GM13976 (cell line): ENCODE data around the gene CTSK.
"Not testable (repeated sequence)": the region's sequence is repeated elsewhere in the genome, so short reads cannot be mapped to it uniquely, and the experiment has no call there.

Experiments used
- DNase-seq: peaks from one replicate; pipeline ENCODE4 v3.0.0; 2012; ENCODE audit warnings: low spot score
- in situ Hi-C: fragments of 300-500 bp; cut with MboI; formaldehyde crosslinking; loops from one replicate; pipeline ENCODE4 v1.12.0; 2022; ENCODE audit warnings: low sequenced_read_pairs, mixed read lengths, inconsistent platforms; ENCODE audit not compliant: unreplicated experiment
- TF ChIP-seq, protein P1 (sequence below): IDR thresholded peaks from 2 replicates; pipeline ENCODE4 v1.5.1; 2012; ENCODE audit warnings: borderline replicate concordance, mild to moderate bottlenecking; ENCODE audit not compliant: insufficient read depth; ENCODE audit errors: extremely low read depth, missing control alignments, control extremely low read depth

Gene CTSK

GRCh38 chr1:150777544-150777943 is 30.5 kb downstream of the CTSK start:
- no peak for DNase-seq
- in situ Hi-C loops = no loop called here

GRCh38 chr1:150775931-150776505 is 32.0 kb downstream of the CTSK start:
- DNase-seq, in situ Hi-C loops: not testable (repeated sequence)

More at GRCh38 chr1:150777544-150777943, 30.5 kb downstream of the CTSK start:
- TF ChIP-seq, protein P1, sequence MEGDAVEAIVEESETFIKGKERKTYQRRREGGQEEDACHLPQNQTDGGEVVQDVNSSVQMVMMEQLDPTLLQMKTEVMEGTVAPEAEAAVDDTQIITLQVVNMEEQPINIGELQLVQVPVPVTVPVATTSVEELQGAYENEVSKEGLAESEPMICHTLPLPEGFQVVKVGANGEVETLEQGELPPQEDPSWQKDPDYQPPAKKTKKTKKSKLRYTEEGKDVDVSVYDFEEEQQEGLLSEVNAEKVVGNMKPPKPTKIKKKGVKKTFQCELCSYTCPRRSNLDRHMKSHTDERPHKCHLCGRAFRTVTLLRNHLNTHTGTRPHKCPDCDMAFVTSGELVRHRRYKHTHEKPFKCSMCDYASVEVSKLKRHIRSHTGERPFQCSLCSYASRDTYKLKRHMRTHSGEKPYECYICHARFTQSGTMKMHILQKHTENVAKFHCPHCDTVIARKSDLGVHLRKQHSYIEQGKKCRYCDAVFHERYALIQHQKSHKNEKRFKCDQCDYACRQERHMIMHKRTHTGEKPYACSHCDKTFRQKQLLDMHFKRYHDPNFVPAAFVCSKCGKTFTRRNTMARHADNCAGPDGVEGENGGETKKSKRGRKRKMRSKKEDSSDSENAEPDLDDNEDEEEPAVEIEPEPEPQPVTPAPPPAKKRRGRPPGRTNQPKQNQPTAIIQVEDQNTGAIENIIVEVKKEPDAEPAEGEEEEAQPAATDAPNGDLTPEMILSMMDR = no peak

DNA sequence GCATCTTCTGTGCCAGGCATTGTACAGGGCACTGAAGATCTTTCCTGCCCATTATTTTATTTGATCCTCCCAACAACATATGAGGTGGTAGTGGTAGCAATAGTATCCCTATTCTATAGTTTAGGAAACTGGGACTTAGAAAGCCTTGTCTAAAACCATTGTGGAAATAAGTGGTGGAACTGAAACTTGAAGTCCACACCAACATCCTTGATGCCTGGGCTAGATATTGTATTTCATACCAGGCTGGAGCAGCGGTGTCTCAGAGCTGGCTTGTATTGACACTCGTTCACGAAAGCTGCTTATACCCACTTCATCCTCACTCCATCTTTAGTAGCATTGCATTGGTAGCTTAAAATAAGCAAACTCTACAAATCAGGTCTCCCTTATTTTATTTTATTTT is 32.8 kb downstream of the CTSK start:
- TF ChIP-seq, protein P1 = no peak
- no peak for DNase-seq
- in situ Hi-C loops = no loop called here

GRCh38 chr1:150772326-150772725 is 35.7 kb downstream of the CTSK start:
- in situ Hi-C loops = no loop called here
- DNase-seq = no peak
- TF ChIP-seq, protein P1 = no peak

GRCh38 chr1:150767704-150768103 is 40.4 kb downstream of the CTSK start:
- DNase-seq, in situ Hi-C loops: not testable (repeated sequence)

- DNase-seq, in situ Hi-C loops: not testable (repeated sequence)
These were observed 42.1 kb downstream of the CTSK start for GRCh38 chr1:150765977-150766301.

DNA sequence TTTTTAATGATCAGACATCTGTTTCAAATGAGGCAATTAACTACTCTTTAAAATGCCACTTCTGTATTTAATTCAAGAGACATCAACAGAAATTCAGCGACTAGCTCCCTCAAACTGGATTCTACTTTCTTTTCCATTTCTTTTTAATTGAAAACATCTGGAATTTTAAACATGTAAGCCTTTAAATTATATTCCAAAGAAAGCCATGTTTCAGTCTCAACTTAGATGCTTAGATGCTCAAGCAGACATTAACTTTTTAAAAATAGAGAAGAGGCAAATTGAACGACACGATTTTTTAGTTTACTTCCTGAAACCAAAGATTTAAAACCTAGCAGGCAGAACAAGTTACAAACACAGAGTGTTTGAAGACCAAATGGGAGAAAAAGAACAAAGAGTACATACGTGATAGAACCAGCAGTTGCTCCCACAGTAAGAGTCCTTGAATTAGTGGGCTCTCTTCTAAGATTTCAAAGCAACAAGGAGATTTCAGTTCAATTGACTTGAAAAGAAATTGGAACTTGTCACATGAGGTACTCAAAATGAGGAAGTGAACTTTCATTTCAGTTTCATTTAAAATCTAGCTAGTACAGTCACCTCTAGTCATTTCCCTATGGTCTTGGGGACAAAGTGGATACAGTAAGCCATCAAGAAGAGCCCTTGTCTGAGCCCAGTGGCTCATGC is 42.6 kb downstream of the CTSK start, which contains the start of gene CTSS:
Gene CTSS, minus strand, starts transcription at position 483 of the 681 bp plus-strand sequence. CDS start 1,015 bp downstream, outside the sequence.
- in situ Hi-C loops = no loop called here
- DNase-seq = peak; percentile 70
- TF ChIP-seq, protein P1 = no peak

DNA sequence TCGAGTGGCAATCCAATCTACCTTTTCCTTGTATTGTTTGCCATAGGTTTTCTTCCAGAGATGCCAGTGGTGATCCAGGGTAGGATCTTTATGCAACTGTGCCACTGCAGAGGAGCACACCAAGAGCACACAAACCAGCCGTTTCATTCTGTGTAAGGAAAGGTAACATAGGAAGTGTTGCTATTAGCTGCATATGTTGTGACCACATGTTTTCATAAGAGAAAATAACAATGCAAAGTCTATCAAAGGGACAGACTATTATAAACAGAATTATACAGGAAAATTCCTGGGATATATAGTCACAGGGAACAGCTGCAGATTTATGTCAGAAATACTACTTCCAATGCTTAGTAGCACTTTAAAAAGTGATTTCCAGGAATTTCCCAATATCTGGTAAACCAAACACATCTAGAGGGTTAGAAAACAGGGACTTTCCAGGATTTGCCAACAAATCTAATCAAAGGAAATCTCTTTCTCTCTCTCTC is 43.4 kb downstream of the CTSK start:
- in situ Hi-C loops = no loop called here
- DNase-seq = no peak
- TF ChIP-seq, protein P1 = no peak
